Suprapubic skin (tissue), 4 donors: ENCODE results near the gene CUTA.

Experiments used
- EP300 ChIP-seq: sonication (generic); formaldehyde crosslinking; IDR thresholded peaks from one replicate; pipeline ENCODE4 v1.6.1; 2017; ENCODE audit warnings: antibody characterized with exemption
- POLR2A ChIP-seq, 2 donors: fragments of 450-650 bp; IDR thresholded peaks; one replicate each; pipeline ENCODE4 v1.6.1; 2017; ENCODE audit warnings: antibody characterized with exemption in 2 of 2, mild to moderate bottlenecking in 2 of 2, moderate library complexity in 2 of 2
- POLR2AphosphoS5 ChIP-seq, 3 donors: sonication (generic); formaldehyde crosslinking; IDR thresholded peaks; one replicate each; pipeline ENCODE4 v1.6.1; 2017; ENCODE audit warnings: antibody characterized with exemption in 3 of 3
- TF ChIP-seq, protein P1 (sequence below), 2 donors: fragments of 200-600 bp in 1 of 2; fragments of 450-650 bp in 1 of 2; sonication (generic) in 1 of 2; IDR thresholded peaks; one replicate each; pipeline ENCODE4 v1.5.1; 2016 to 2019; ENCODE audit warnings: antibody characterized with exemption in 2 of 2, mild to moderate bottlenecking in 1 of 2, moderate library complexity in 1 of 2

DNA sequence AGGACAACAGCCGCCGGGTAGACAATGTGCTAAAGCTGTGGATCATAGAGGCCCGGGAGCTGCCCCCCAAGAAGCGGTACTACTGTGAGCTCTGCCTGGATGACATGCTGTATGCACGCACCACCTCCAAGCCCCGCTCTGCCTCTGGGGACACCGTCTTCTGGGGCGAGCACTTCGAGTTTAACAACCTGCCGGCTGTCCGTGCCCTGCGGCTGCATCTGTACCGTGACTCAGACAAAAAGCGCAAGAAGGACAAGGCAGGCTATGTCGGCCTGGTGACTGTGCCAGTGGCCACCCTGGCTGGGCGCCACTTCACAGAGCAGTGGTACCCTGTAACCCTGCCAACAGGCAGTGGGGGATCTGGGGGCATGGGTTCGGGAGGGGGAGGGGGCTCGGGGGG, 19.8 kb upstream of the CUTA start:
- TF ChIP-seq POLR2AphosphoS5 (IDR thresholded peaks at IDR 0.05) (no peak), EP300 (no peak), POLR2A (IDR thresholded peaks at IDR 0.05) (no peak)
- TF ChIP-seq, protein P1, sequence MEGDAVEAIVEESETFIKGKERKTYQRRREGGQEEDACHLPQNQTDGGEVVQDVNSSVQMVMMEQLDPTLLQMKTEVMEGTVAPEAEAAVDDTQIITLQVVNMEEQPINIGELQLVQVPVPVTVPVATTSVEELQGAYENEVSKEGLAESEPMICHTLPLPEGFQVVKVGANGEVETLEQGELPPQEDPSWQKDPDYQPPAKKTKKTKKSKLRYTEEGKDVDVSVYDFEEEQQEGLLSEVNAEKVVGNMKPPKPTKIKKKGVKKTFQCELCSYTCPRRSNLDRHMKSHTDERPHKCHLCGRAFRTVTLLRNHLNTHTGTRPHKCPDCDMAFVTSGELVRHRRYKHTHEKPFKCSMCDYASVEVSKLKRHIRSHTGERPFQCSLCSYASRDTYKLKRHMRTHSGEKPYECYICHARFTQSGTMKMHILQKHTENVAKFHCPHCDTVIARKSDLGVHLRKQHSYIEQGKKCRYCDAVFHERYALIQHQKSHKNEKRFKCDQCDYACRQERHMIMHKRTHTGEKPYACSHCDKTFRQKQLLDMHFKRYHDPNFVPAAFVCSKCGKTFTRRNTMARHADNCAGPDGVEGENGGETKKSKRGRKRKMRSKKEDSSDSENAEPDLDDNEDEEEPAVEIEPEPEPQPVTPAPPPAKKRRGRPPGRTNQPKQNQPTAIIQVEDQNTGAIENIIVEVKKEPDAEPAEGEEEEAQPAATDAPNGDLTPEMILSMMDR (IDR thresholded peaks at IDR 0.05): no peak
